GM21423 (cell line): ENCODE measurements around the gene CEACAM7.

Experiments used
- ATAC-seq: cut with Tn5 transposase; IDR thresholded peaks from one replicate; pipeline ENCODE4 v1.9.1; 2021; ENCODE audit warnings: mild to moderate bottlenecking, moderate library complexity; ENCODE audit not compliant: unreplicated experiment

Gene CEACAM7

GRCh38 chr19:41700381-41701195 is 12.5 kb upstream of the CEACAM7 start:
- no peak for ATAC-seq

GRCh38 chr19:41699968-41700323 is 11.9 kb upstream of the CEACAM7 start:
- ATAC-seq = no peak

- no peak for ATAC-seq
Measured at GRCh38 chr19:41699231-41699967, 11.3 kb upstream of the CEACAM7 start.

- ATAC-seq = no peak
Measured at GRCh38 chr19:41698746-41699230, 10.7 kb upstream of the CEACAM7 start.

GRCh38 chr19:41697198-41697855 is 9.3 kb upstream of the CEACAM7 start:
- no peak for ATAC-seq

GRCh38 chr19:41696402-41697197 is 8.5 kb upstream of the CEACAM7 start:
- no peak for ATAC-seq

GRCh38 chr19:41695745-41696144 is 7.7 kb upstream of the CEACAM7 start:
- ATAC-seq = no peak

- ATAC-seq = no peak
Measured at GRCh38 chr19:41694831-41695635, 7.0 kb upstream of the CEACAM7 start.

- no peak for ATAC-seq
Measured at GRCh38 chr19:41694196-41694595, 6.1 kb upstream of the CEACAM7 start.

GRCh38 chr19:41691268-41691970 is 3.3 kb upstream of the CEACAM7 start:
- no peak for ATAC-seq

- ATAC-seq = no peak
Measured at GRCh38 chr19:41690801-41691065, 2.7 kb upstream of the CEACAM7 start.

GRCh38 chr19:41689993-41690800 is 2.1 kb upstream of the CEACAM7 start:
- ATAC-seq = no peak

- ATAC-seq = no peak
Measured at GRCh38 chr19:41688687-41689086, 617 bp upstream of the CEACAM7 start.

GRCh38 chr19:41687419-41687818 is 651 bp downstream of the CEACAM7 start:
- ATAC-seq = no peak

- no peak for ATAC-seq
Measured at GRCh38 chr19:41682437-41682836, 5.6 kb downstream of the CEACAM7 start.

- ATAC-seq = no peak
Measured at GRCh38 chr19:41671486-41671885, 16.6 kb downstream of the CEACAM7 start.

GRCh38 chr19:41670755-41671154 is 17.3 kb downstream of the CEACAM7 start:
- ATAC-seq = no peak

GRCh38 chr19:41668315-41668714 is 19.8 kb downstream of the CEACAM7 start:
- no peak for ATAC-seq

GRCh38 chr19:41666075-41666474 is 22.0 kb downstream of the CEACAM7 start:
- no peak for ATAC-seq
